GM12872 (cell line): ENCODE data around the gene ZFPM1.

ENCODE experiments used
- TF ChIP-seq, protein P1 (sequence below): IDR thresholded peaks from 3 replicates; pipeline ENCODE4 v1.5.1; 2011; ENCODE audit warnings: low read depth, mild to moderate bottlenecking, low read length, moderate library complexity; ENCODE audit not compliant: insufficient read depth

ZFPM1 gene

DNA sequence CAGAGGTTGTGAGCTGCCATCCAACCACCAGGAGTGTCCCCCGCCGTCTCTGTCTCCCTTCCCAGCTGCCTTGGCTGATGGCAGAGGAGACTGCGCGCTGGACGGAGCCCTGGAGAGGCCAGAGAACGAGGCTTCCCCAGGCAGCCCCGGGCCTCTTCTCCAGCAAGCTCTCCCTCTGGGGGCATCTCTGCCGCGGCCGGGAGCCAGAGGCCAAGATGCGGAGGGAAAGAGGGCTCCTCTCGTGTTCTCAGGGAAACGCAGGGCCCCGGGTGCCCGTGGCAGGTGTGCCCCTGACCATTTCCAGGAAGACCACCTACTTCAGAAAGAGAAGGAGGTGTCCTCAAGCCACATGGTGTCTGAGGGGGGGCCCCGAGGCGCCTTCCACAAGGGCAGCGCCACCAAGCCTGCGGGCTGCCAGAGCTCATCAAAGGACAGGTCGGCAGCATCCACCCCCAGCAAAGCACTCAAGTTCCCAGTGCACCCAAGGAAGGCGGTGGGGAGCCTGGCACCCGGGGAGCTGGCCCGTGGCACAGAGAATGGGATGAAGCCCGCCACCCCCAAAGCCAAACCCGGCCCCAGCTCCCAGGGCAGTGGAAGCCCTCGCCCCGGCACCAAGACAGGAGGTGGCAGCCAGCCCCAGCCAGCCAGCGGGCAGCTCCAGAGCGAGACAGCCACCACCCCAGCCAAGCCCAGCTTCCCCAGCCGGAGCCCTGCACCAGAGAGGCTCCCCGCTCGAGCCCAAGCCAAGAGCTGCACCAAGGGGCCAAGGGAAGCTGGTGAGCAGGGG lies 14.8 kb upstream of the ZFPM1 start:
- TF ChIP-seq, protein P1, sequence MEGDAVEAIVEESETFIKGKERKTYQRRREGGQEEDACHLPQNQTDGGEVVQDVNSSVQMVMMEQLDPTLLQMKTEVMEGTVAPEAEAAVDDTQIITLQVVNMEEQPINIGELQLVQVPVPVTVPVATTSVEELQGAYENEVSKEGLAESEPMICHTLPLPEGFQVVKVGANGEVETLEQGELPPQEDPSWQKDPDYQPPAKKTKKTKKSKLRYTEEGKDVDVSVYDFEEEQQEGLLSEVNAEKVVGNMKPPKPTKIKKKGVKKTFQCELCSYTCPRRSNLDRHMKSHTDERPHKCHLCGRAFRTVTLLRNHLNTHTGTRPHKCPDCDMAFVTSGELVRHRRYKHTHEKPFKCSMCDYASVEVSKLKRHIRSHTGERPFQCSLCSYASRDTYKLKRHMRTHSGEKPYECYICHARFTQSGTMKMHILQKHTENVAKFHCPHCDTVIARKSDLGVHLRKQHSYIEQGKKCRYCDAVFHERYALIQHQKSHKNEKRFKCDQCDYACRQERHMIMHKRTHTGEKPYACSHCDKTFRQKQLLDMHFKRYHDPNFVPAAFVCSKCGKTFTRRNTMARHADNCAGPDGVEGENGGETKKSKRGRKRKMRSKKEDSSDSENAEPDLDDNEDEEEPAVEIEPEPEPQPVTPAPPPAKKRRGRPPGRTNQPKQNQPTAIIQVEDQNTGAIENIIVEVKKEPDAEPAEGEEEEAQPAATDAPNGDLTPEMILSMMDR, result no peak

DNA sequence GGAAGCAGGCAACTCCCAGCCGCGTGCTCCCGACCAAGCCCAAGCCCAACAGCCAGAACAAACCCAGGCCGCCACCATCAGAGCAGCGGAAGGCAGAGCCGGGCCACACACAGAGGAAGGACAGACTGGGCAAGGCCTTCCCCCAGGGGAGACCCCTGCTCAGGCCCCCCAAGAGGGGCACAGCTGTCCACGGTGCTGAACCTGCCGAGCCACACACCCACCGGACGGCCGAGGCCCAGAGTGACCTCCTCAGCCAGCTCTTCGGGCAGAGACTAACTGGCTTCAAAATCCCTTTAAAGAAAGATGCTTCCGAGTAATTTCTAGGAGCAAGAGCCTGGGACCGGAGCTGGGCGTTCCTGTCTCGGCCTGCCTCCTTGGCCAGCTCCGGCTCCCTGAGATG lies 14.1 kb upstream of the ZFPM1 start:
- TF ChIP-seq, protein P1, result no peak

DNA sequence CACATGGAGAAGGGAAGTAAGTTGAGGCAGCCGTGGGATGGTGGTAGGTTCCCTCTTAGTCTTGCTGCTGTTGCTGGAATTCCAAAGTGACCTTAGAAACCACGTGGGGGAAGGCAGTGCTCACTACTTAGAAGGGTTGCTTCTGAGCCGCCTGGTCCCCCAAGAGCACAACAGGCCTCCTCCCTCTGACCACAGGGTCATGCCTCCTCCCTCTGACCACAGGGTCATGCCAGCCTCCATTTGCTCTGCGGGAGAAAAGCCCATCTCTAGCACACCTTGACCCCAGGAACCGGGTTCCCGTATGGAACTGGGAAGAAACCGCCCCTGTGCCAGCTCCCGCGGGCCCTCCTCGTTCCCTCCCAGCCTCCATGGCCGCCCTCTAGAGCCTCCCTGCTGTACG lies 13.4 kb upstream of the ZFPM1 start:
- TF ChIP-seq, protein P1, result no peak

DNA sequence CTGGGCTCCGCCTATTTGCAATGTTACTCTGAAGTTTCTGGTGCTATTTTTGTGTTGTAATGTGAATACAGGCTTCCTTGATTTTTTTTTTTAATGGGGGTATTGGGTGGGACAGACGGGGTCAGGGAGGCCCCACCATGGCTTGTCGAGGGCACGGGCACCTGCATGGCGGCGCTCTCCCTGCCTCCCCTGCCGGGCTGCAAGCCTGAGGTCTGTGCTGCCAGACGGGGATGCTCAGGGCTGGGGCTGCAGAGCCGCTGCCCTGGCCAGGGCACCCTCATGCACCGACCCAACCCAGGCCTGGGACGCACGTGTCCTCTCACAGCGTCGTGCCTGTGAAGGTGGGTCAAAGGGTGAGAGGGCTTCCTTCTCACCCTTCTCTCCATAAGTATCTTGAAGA lies 13.0 kb upstream of the ZFPM1 start:
- TF ChIP-seq, protein P1, result no peak

GRCh38 chr16:88440686-88441405 lies 12.2 kb upstream of the ZFPM1 start:
- TF ChIP-seq, protein P1, result no peak

DNA sequence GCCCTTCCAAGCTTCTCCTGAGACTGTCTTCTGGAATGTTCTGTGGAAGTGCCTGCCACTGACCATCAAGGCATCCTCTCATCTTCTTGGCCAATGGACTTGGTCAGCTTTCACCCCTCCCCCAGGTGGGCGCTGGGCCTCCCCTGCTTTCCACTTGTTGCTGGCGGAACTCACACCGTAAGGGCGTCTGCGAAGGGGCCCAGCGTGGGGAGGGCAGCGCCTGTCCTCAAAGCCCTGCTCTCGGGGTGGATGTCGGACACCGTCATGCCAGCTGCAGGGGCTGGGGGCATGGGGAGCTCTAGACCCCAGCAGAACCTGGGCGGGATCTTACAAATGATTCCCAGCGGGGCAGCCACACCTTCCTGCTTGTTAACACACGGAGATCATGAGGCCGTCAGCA lies 11.6 kb upstream of the ZFPM1 start:
- TF ChIP-seq, protein P1, result no peak

DNA sequence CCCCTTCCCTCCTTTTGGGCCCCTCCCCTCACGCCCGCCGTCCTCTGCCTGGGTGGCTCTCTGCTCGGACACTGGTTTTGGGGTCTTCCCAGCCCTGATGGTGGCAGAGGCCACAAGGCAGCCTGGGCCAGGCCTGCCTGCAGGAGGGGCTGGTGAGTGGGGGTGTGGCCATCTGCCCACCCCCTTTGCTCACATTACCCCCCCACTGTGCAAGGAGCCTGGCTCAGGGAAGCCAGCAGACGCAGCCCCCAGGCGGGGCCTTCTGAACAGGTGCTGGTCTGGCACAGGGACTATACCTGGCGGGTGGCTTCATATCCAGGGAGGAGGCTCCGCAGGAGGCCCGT lies 10.7 kb upstream of the ZFPM1 start:
- TF ChIP-seq, protein P1, result no peak
